DND-41 (cell line): ENCODE results near the gene FRK.
"Not testable (repeated sequence)": the region's sequence is repeated elsewhere in the genome, so short reads cannot be mapped to it uniquely, and the experiment has no call there.

Experiments used
- CTCF ChIP-seq: IDR thresholded peaks from 2 replicates; pipeline ENCODE4 v1.5.1; 2012; ENCODE audit warnings: borderline replicate concordance, low read length, moderate library complexity, mild to moderate bottlenecking; ENCODE audit not compliant: poor library complexity, severe bottlenecking; ENCODE audit errors: extremely low read depth
- EZH2 ChIP-seq: IDR thresholded peaks from 3 replicates; pipeline ENCODE4 v1.6.1; 2012; ENCODE audit warnings: borderline replicate concordance, low read depth, mild to moderate bottlenecking, moderate library complexity, low read length, inconsistent platforms; ENCODE audit not compliant: severe bottlenecking

GRCh38 chr6:115888687-115889470, 171.8 kb downstream of the FRK start:
- not testable (repeated sequence) for TF ChIP-seq CTCF, EZH2
